HCT116 (cell line): ENCODE data around the gene MCC. TPM values are rescaled to one million over a fixed set of nuclear protein-coding genes. Genes with fewer than 3 reads are reported as not detected.

Experiments
- ATAC-seq: fragments of 200-7000 bp; cut with Tn5 transposase; 2 replicates; pipeline ENCODE4 v1.9.1; 2020; ENCODE audit warnings: mild to moderate bottlenecking, moderate library complexity
- BruUV-seq: library from RNA; stranded (reverse); fragments of 400-500 nt; replicated peaks from 2 replicates; lab custom pipeline; 2021; lab: Mats Ljungman, UMichigan
- CTCF ChIA-PET: fragments of 300-600 bp; sonication (Branson Sonifier 250); formaldehyde crosslinking; loops from one replicate; lab custom pipeline; 2021; ENCODE audit warnings: antibody characterized with exemption; lab: Charles Lee
- POLR2A ChIA-PET: fragments of 300-600, 350-600 bp; sonication (Branson Sonifier 250); formaldehyde crosslinking; loops from one replicate; lab custom pipeline; 2021; ENCODE audit warnings: antibody characterized with exemption; lab: Charles Lee
- RAD21 ChIA-PET, 2 experiments: fragments of 300-600 bp; sonication (Branson Sonifier 250); formaldehyde crosslinking; loops; one replicate each; lab custom pipeline; 2023; ENCODE audit warnings: low total read pairs in 2 of 2; ENCODE audit not compliant: uncharacterized antibody in 2 of 2, unreplicated experiment in 2 of 2, low non-redundant PET in 1 of 2; lab: Charles Lee
- DNase-seq: peaks from one replicate; pipeline ENCODE4 v3.0.0-alpha.2; 2010; ENCODE audit warnings: low read depth, low spot score
- H2AFZ ChIP-seq: fragments of 200-600 bp; shearing (Covaris generic), sonication (generic); 2 replicates; pipeline ENCODE4 v1.6.1; 2017; ENCODE audit warnings: low read depth, mixed run types, mixed read lengths, antibody characterized with exemption, low read length; ENCODE audit not compliant: poor library complexity, severe bottlenecking
- H3K27ac ChIP-seq: 2 replicates; pipeline ENCODE4 v1.5.1; 2012; ENCODE audit warnings: low read depth, low read length
- H3K27me3 ChIP-seq: fragments of 200-600 bp; sonication (generic); 2 replicates; pipeline ENCODE4 v1.6.1; 2016; ENCODE audit warnings: mixed run types, low read length, mixed read lengths; ENCODE audit not compliant: insufficient read depth
- H3K36me3 ChIP-seq, 2 experiments: fragments of 200-500 bp in 1 of 2; fragments of 200-600 bp in 1 of 2; sonication (Bioruptor generic) in 1 of 2; sonication (generic) in 1 of 2; 2 replicates each; pipeline versions ENCODE4 v1.5.1 to v1.6.1; 2014 to 2016; ENCODE audit warnings: low read length in 2 of 2, inconsistent platforms in 1 of 2, mixed read lengths in 1 of 2, mixed run types in 1 of 2; ENCODE audit not compliant: insufficient read depth in 2 of 2, control insufficient read depth in 1 of 2
- H3K4me1 ChIP-seq, 2 experiments: fragments of 200-600 bp in 1 of 2; sonication (generic) in 1 of 2; 2 replicates each; pipeline versions ENCODE4 v1.5.1 to v1.6.1; 2012 to 2017; ENCODE audit warnings: low read length in 2 of 2, inconsistent platforms in 1 of 2, mild to moderate bottlenecking in 1 of 2, mixed read lengths in 1 of 2, mixed run types in 1 of 2, moderate library complexity in 1 of 2; ENCODE audit not compliant: insufficient read depth in 2 of 2, control insufficient read depth in 1 of 2
- H3K4me2 ChIP-seq: fragments of 200-600 bp; sonication (generic); 2 replicates; pipeline ENCODE4 v1.6.1; 2017; ENCODE audit warnings: mixed run types, low read length, mixed read lengths
- H3K4me3 ChIP-seq, 2 experiments: fragments of 200-600 bp in 1 of 2; sonication (generic) in 1 of 2; replicated peaks in 1 of 2; 2 replicates each; pipeline ENCODE4 v1.5.1; 2011 to 2016; ENCODE audit warnings: low read length in 2 of 2, control low read depth in 1 of 2, low read depth in 1 of 2, mild to moderate bottlenecking in 1 of 2, mixed read lengths in 1 of 2, mixed run types in 1 of 2
- H3K79me2 ChIP-seq: fragments of 200-600 bp; sonication (generic); 2 replicates; pipeline ENCODE4 v1.6.1; 2017; ENCODE audit warnings: mild to moderate bottlenecking, mixed run types, low read length, moderate library complexity, mixed read lengths; ENCODE audit not compliant: insufficient read depth
- H3K9ac ChIP-seq: fragments of 200-600 bp; sonication (generic); 2 replicates; pipeline ENCODE4 v1.6.1; 2016; ENCODE audit warnings: low read length, mixed read lengths
- H3K9me2 ChIP-seq: fragments of 200-600 bp; sonication (generic), shearing (Covaris generic); 2 replicates; pipeline ENCODE4 v1.6.1; 2017; ENCODE audit warnings: mixed run types, mild to moderate bottlenecking, moderate library complexity; ENCODE audit not compliant: insufficient read depth
- H3K9me3 ChIP-seq, 2 experiments: fragments of 200-500 bp in 1 of 2; fragments of 200-600 bp in 1 of 2; sonication (Bioruptor generic) in 1 of 2; sonication (generic) in 1 of 2; 2 replicates each; pipeline ENCODE4 v1.6.1; 2014 to 2017; ENCODE audit warnings: low read length in 2 of 2, mixed read lengths in 2 of 2, inconsistent platforms in 1 of 2, low read depth in 1 of 2, mild to moderate bottlenecking in 1 of 2, mixed run types in 1 of 2, moderate library complexity in 1 of 2; ENCODE audit not compliant: control insufficient read depth in 1 of 2, insufficient read depth in 1 of 2
- H4K20me1 ChIP-seq: fragments of 200-600 bp; sonication (generic), shearing (Covaris generic); 2 replicates; pipeline ENCODE4 v1.6.1; 2017; ENCODE audit warnings: mixed run types, mild to moderate bottlenecking, moderate library complexity; ENCODE audit not compliant: insufficient read depth
- ATF3 ChIP-seq: IDR thresholded peaks from 2 replicates; pipeline ENCODE4 v1.6.1; 2012
- CEBPB ChIP-seq: IDR thresholded peaks from 2 replicates; pipeline ENCODE4 v1.6.1; 2012; ENCODE audit warnings: low read depth
- EGR1 ChIP-seq: IDR thresholded peaks from 2 replicates; pipeline ENCODE4 v1.6.1; 2012; ENCODE audit warnings: low read depth
- EZH2 ChIP-seq: fragments of 200-600 bp; sonication (generic); IDR thresholded peaks from 2 replicates; pipeline ENCODE4 v1.6.1; 2017; ENCODE audit warnings: antibody characterized with exemption, mixed run types
- EZH2phosphoT487 ChIP-seq: fragments of 200-600 bp; IDR thresholded peaks from 2 replicates; pipeline ENCODE4 v1.6.1; 2018; ENCODE audit warnings: antibody characterized with exemption, borderline replicate concordance
- POLR2A ChIP-seq: IDR thresholded peaks from 2 replicates; pipeline ENCODE4 v1.7.0; 2011; ENCODE audit warnings: borderline replicate concordance; ENCODE audit not compliant: insufficient read depth, insufficient read length; ENCODE audit errors: extremely low read depth
- POLR2AphosphoS5 ChIP-seq: IDR thresholded peaks from 2 replicates; pipeline ENCODE4 v1.6.1; 2011; ENCODE audit warnings: mild to moderate bottlenecking, low read depth, low read length, moderate library complexity
- RAD21 ChIP-seq: IDR thresholded peaks from 2 replicates; pipeline ENCODE4 v1.6.1; 2012; ENCODE audit warnings: low read depth, mild to moderate bottlenecking
- SIN3A ChIP-seq: IDR thresholded peaks from 2 replicates; pipeline ENCODE4 v1.6.1; 2012; ENCODE audit warnings: low read depth
- SP1 ChIP-seq: IDR thresholded peaks from 2 replicates; pipeline ENCODE4 v1.6.1; 2012; ENCODE audit warnings: low read depth
- SRF ChIP-seq: IDR thresholded peaks from 2 replicates; pipeline ENCODE4 v1.6.1; 2012; ENCODE audit warnings: low read depth
- TCF7L2 ChIP-seq: IDR thresholded peaks from 2 replicates; pipeline ENCODE4 v1.7.0; 2011; ENCODE audit warnings: borderline replicate concordance, inconsistent platforms; ENCODE audit not compliant: insufficient read depth, insufficient read length; ENCODE audit errors: extremely low read depth
- YY1 ChIP-seq: IDR thresholded peaks from 2 replicates; pipeline ENCODE4 v1.6.1; 2011; ENCODE audit warnings: low read length, low read depth, moderate library complexity, mild to moderate bottlenecking; ENCODE audit not compliant: insufficient replicate concordance; ENCODE audit errors: extremely low read depth
- ZBTB33 ChIP-seq: IDR thresholded peaks from 2 replicates; pipeline ENCODE4 v1.6.1; 2011; ENCODE audit warnings: mild to moderate bottlenecking, low read length, moderate library complexity; ENCODE audit not compliant: insufficient replicate concordance; ENCODE audit errors: extremely low read depth
- ZNF274 ChIP-seq: fragments of 200-500 bp; sonication (Bioruptor generic); IDR thresholded peaks from 2 replicates; pipeline ENCODE4 v1.6.1; 2014; ENCODE audit warnings: mild to moderate bottlenecking, low read depth, low read length, inconsistent platforms
- intact Hi-C: fragments of 100-400 bp; cut with micrococcal nuclease; formaldehyde crosslinking; loops from 2 replicates; pipeline ENCODE4 v1.10.0; 2022
- total RNA-seq: library from RNA; stranded (reverse); gene quantifications from one replicate; pipeline ENCODE4 v1.2.1, GENCODE V29; 2021; ENCODE audit not compliant: unreplicated experiment

MCC gene
- total RNA-seq, 1 experiment from 2014 or later: 20.1 TPM

- no peaks in the 10 kb centered on the region for H4K20me1 ChIP-seq
- no peaks in the 10 kb centered on the region for H3K9me3 ChIP-seq
- no peaks in the 10 kb centered on the region for H3K27me3 ChIP-seq
- no peaks in the 10 kb centered on the region for H3K36me3 ChIP-seq
- TF ChIP-seq EZH2 (no peak), SIN3A (no peak), ZBTB33 (no peak), TCF7L2 (no peak), SP1 (no peak), SRF (no peak)
- no peak overlapping the region for H3K4me3 ChIP-seq
- no TSS peak for BruUV-seq
- no peaks in the 10 kb centered on the region for H3K9me2 ChIP-seq
- DNase-seq: no peak
- ChIA-PET RAD21 (no interaction called here), CTCF (no interaction called here), POLR2A (no interaction called here)
- no peak overlapping the region for H2AFZ ChIP-seq
- intact Hi-C loops: no loop called here
- no peaks in the 10 kb centered on the region for H3K79me2 ChIP-seq
- no peaks in the 10 kb centered on the region; a peak in 1 of 4 replicates for H3K4me1 ChIP-seq
- no peak overlapping the region for H3K9ac ChIP-seq
- ATAC-seq: no peak
- H3K27ac ChIP-seq: no peak overlapping the region
- H3K4me2 ChIP-seq: no peak overlapping the region
These were observed 263.0 kb downstream of the MCC start for GRCh38 chr5:113225259-113225658.

GRCh38 chr5:113224605-113225065 lies 263.6 kb downstream of the MCC start:
- Histone ChIP-seq H3K9me3 (no peaks in the 10 kb centered on the region), H3K4me1 (no peaks in the 10 kb centered on the region; a peak in 1 of 4 replicates), H3K9me2 (no peaks in the 10 kb centered on the region), H3K27ac (no peak overlapping the region), H3K79me2 (no peaks in the 10 kb centered on the region), H4K20me1 (no peaks in the 10 kb centered on the region), H3K27me3 (no peaks in the 10 kb centered on the region), H3K36me3 (no peaks in the 10 kb centered on the region), H3K9ac (no peak overlapping the region), H3K4me2 (no peak overlapping the region), H2AFZ (no peak overlapping the region), H3K4me3 (no peak overlapping the region)
- DNase-seq: no peak
- ChIA-PET CTCF (no interaction called here), POLR2A (no interaction called here), RAD21 (no interaction called here)
- intact Hi-C loops: no loop called here
- no TSS peak for BruUV-seq
- no peak for ATAC-seq
- no peak for TF ChIP-seq TCF7L2
- TF ChIP-seq ATF3: no peak
- no peak for TF ChIP-seq POLR2A
- no peak for TF ChIP-seq ZBTB33
- no peak for TF ChIP-seq CEBPB
- no peak for TF ChIP-seq RAD21
- no peak for TF ChIP-seq EGR1
- TF ChIP-seq EZH2phosphoT487: no peak
- no peak for TF ChIP-seq POLR2AphosphoS5
- TF ChIP-seq YY1: no peak
- no peak for TF ChIP-seq ZNF274
